Measurements from ENCODE around the gene TOB2.

DNA sequence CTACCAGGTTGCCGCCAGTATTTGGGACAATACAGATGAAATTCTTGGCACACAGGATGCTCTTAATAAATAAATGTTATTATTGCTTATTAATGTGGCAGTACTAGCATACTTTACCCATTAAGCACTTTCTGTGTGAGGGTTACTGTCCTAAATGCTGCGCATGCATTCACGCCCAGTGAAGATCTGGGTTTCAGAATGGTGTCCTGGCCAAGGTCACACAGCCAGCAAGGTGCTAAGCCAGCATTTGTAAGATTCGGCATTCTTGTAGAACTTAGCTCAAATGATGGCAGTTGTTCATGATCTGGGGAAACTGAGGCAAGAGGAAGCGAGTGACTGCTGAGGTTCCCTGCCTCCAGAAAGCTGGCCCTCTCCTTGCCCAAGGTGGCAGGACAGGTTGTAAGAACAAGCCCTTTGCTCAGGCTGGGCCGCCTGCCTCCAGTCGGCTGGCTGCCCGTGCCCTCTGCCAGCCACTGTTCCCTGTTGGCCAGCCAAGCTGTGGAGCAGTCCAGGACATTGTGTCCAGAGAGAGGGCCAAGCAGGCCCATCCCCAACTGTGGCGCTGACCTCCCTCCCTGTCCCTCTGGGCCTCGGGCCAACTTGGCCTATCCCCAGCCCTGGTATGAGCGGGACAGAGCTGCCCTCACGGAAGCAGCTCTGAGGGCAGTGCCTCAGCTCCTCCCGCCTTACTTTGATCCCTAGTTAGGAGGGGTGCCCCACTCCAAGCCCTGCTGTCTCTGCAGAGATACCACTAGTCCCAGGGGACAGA, 28.8 kb downstream of the TOB2 start:
- TF ChIP-seq, protein P1, sequence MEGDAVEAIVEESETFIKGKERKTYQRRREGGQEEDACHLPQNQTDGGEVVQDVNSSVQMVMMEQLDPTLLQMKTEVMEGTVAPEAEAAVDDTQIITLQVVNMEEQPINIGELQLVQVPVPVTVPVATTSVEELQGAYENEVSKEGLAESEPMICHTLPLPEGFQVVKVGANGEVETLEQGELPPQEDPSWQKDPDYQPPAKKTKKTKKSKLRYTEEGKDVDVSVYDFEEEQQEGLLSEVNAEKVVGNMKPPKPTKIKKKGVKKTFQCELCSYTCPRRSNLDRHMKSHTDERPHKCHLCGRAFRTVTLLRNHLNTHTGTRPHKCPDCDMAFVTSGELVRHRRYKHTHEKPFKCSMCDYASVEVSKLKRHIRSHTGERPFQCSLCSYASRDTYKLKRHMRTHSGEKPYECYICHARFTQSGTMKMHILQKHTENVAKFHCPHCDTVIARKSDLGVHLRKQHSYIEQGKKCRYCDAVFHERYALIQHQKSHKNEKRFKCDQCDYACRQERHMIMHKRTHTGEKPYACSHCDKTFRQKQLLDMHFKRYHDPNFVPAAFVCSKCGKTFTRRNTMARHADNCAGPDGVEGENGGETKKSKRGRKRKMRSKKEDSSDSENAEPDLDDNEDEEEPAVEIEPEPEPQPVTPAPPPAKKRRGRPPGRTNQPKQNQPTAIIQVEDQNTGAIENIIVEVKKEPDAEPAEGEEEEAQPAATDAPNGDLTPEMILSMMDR (IDR thresholded peaks at IDR 0.05; ENCODE audit: insufficient read depth, low read length): no peak
- no peak for TF ChIP-seq SPI1 (IDR thresholded peaks at IDR 0.05; ENCODE audit: borderline replicate concordance, low read depth)
- TF ChIP-seq POLR2AphosphoS5 (IDR thresholded peaks at IDR 0.05; ENCODE audit: low read depth): no peak
